Neural cell (in vitro differentiated cells): ENCODE measurements around the gene LHFPL2. TPM values are rescaled to one million over a fixed set of nuclear protein-coding genes. Genes with fewer than 3 reads are reported as not detected.
"Not testable (repeated sequence)": the region's sequence is repeated elsewhere in the genome, so short reads cannot be mapped to it uniquely, and the experiment has no call there.

Experiments used
- H2AFZ ChIP-seq: fragments of 200-600, 300-800 bp; sonication (generic), shearing (Covaris generic); 2 replicates; pipeline ENCODE4 v1.6.0; 2014; ENCODE audit warnings: low read depth, mild to moderate bottlenecking, antibody characterized with exemption, low read length, moderate library complexity
- H3F3A ChIP-seq: fragments of 200-600 bp; shearing (Covaris generic); 2 replicates; pipeline ENCODE4 v1.6.1; 2016; ENCODE audit warnings: mild to moderate bottlenecking, moderate library complexity, mixed read lengths, antibody characterized with exemption, low read length; ENCODE audit not compliant: insufficient read depth, poor library complexity, severe bottlenecking
- H3K27ac ChIP-seq: fragments of 200-600, 300-800 bp; sonication (generic), shearing (Covaris generic); 2 replicates; pipeline ENCODE4 v1.5.1; 2014; ENCODE audit warnings: mild to moderate bottlenecking, low read length, moderate library complexity
- H3K27me3 ChIP-seq: fragments of 300-800, 200-600 bp; sonication (generic), shearing (Covaris generic); 2 replicates; pipeline ENCODE4 v1.6.0; 2014; ENCODE audit warnings: mild to moderate bottlenecking, low read depth, low read length, moderate library complexity; ENCODE audit not compliant: insufficient read depth
- H3K36me3 ChIP-seq: fragments of 300-800, 200-600 bp; sonication (generic), shearing (Covaris generic); 2 replicates; pipeline ENCODE4 v1.5.1; 2014; ENCODE audit warnings: mild to moderate bottlenecking, antibody characterized with exemption, low read length, moderate library complexity; ENCODE audit not compliant: insufficient read depth
- H3K4me2 ChIP-seq: fragments of 300-800, 200-600 bp; sonication (generic), shearing (Covaris generic); 2 replicates; pipeline ENCODE4 v1.6.0; 2014; ENCODE audit warnings: mild to moderate bottlenecking, low read length
- H3K4me3 ChIP-seq: fragments of 300-800, 200-600 bp; sonication (generic), shearing (Covaris generic); 2 replicates; pipeline ENCODE4 v1.5.1; 2014; ENCODE audit warnings: mild to moderate bottlenecking, low read length, moderate library complexity
- H3K79me2 ChIP-seq: fragments of 200-600 bp; shearing (Covaris generic); replicated peaks from 2 replicates; pipeline ENCODE4 v1.6.0; 2014; ENCODE audit warnings: mild to moderate bottlenecking, low read length, moderate library complexity; ENCODE audit not compliant: insufficient read depth
- H3K9ac ChIP-seq: fragments of 300-800, 200-600 bp; sonication (generic), shearing (Covaris generic); 2 replicates; pipeline ENCODE4 v1.6.1; 2016; ENCODE audit warnings: mild to moderate bottlenecking, low read length, mixed read lengths
- H3K9me2 ChIP-seq: fragments of 200-600 bp; shearing (Covaris generic); 2 replicates; pipeline ENCODE4 v1.6.1; 2016; ENCODE audit warnings: mild to moderate bottlenecking, low read length, mixed read lengths; ENCODE audit not compliant: insufficient read depth
- H3K9me3 ChIP-seq: fragments of 200-600, 300-800 bp; sonication (generic), shearing (Covaris generic); 2 replicates; pipeline ENCODE4 v1.6.1; 2016; ENCODE audit warnings: mild to moderate bottlenecking, mixed run types, low read length, moderate library complexity, mixed read lengths
- H4K20me1 ChIP-seq: fragments of 200-600 bp; shearing (Covaris generic); 2 replicates; pipeline ENCODE4 v1.6.1; 2016; ENCODE audit warnings: mild to moderate bottlenecking, mixed run types; ENCODE audit not compliant: insufficient read depth
- EP300 ChIP-seq: fragments of 450-650 bp; conservative IDR thresholded peaks from 2 replicates; pipeline ENCODE4 v1.6.1; 2014; ENCODE audit warnings: antibody characterized with exemption, mild to moderate bottlenecking, moderate library complexity; ENCODE audit not compliant: poor library complexity, severe bottlenecking
- EZH2 ChIP-seq: fragments of 200-600, 300-800 bp; shearing (Covaris generic), sonication (generic); IDR thresholded peaks from 2 replicates; pipeline ENCODE4 v1.6.1; 2014; ENCODE audit warnings: antibody characterized with exemption, low read length, borderline replicate concordance, mild to moderate bottlenecking; ENCODE audit not compliant: insufficient read depth, poor library complexity, severe bottlenecking
- MXI1 ChIP-seq: fragments of 450-650 bp; conservative IDR thresholded peaks from 2 replicates; pipeline ENCODE4 v1.6.1; 2014; ENCODE audit warnings: antibody characterized with exemption, mild to moderate bottlenecking; ENCODE audit not compliant: poor library complexity, severe bottlenecking
- POLR2AphosphoS5 ChIP-seq: IDR thresholded peaks from 2 replicates; pipeline ENCODE4 v1.6.1; 2012
- RAD21 ChIP-seq: fragments of 450-650 bp; conservative IDR thresholded peaks from 2 replicates; pipeline ENCODE4 v1.6.1; 2014; ENCODE audit warnings: antibody characterized with exemption, mild to moderate bottlenecking, moderate library complexity
- SMC3 ChIP-seq: fragments of 450-650 bp; conservative IDR thresholded peaks from 2 replicates; pipeline ENCODE4 v1.6.1; 2014; ENCODE audit warnings: antibody characterized with exemption, mild to moderate bottlenecking, moderate library complexity; ENCODE audit not compliant: poor library complexity
- TAF1 ChIP-seq: IDR thresholded peaks from 2 replicates; pipeline ENCODE4 v1.6.1; 2012; ENCODE audit warnings: low read depth
- polyA plus RNA-seq: library from polyadenylated mRNA; depleted of rRNA; stranded (reverse); fragments of >200 nt; gene quantifications from 2 replicates; pipeline ENCODE4 v1.2.3, GENCODE V29; 2014
- TF ChIP-seq, protein P1 (sequence below): fragments of 450-650 bp; IDR thresholded peaks from 2 replicates; pipeline ENCODE4 v1.5.1; 2014; ENCODE audit warnings: antibody characterized with exemption, mild to moderate bottlenecking, moderate library complexity; ENCODE audit not compliant: poor library complexity, severe bottlenecking
- TF ChIP-seq, protein P2 (sequence below): IDR thresholded peaks from 2 replicates; pipeline ENCODE4 v1.6.1; 2012; ENCODE audit warnings: borderline replicate concordance

LHFPL2 gene
- polyA plus RNA-seq, 1 donor from 2014 or later, result 1.6 TPM

DNA sequence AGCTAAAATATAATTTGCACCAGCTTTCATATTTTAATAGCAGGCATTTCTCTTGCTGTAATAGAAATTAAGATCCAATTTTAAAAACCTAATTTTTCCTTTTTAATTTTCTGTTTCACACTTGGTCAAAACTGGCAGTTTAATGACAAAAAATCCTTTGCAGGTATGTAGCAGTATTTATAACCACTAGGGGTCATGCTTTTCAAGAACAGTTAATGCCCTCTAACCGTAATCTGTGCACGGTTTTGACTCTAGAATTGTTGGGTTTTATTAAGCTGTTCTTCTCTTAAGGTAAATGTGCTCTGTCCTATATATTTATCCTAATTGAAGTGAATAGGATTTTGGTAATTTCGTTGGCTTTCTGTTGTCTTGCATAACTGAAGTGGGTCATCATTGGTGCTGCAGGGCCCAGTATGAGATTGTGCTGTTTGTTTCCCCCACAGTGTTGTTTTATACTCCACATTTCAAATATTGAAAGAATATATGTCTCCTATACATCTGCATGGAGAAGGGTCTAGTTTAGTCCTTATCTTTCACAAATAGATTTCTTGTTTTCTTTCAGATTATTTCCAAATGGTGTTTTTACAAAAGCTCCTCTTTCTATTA lies 180.7 kb downstream of the LHFPL2 start:
- no peak overlapping the region for H3K4me2 ChIP-seq
- no peaks in the 10 kb centered on the region for H4K20me1 ChIP-seq
- H3K27ac ChIP-seq, result no peak overlapping the region
- no peak for TF ChIP-seq TAF1
- TF ChIP-seq, protein P1, sequence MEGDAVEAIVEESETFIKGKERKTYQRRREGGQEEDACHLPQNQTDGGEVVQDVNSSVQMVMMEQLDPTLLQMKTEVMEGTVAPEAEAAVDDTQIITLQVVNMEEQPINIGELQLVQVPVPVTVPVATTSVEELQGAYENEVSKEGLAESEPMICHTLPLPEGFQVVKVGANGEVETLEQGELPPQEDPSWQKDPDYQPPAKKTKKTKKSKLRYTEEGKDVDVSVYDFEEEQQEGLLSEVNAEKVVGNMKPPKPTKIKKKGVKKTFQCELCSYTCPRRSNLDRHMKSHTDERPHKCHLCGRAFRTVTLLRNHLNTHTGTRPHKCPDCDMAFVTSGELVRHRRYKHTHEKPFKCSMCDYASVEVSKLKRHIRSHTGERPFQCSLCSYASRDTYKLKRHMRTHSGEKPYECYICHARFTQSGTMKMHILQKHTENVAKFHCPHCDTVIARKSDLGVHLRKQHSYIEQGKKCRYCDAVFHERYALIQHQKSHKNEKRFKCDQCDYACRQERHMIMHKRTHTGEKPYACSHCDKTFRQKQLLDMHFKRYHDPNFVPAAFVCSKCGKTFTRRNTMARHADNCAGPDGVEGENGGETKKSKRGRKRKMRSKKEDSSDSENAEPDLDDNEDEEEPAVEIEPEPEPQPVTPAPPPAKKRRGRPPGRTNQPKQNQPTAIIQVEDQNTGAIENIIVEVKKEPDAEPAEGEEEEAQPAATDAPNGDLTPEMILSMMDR, result peak; percentile 50
- peak; percentile 44 for TF ChIP-seq RAD21
- no peaks in the 10 kb centered on the region for H3K9me2 ChIP-seq
- H3K79me2 ChIP-seq, result no peaks in the 10 kb centered on the region
- peaks cover 9% of the 10 kb centered on the region for H3K36me3 ChIP-seq
- H3K9ac ChIP-seq, result no peak overlapping the region
- H3K9me3 ChIP-seq, result no peaks in the 10 kb centered on the region
- no peak overlapping the region for H3K4me3 ChIP-seq
- peaks cover 4% of the 10 kb centered on the region for H3F3A ChIP-seq
- H2AFZ ChIP-seq, result no peak overlapping the region
- H3K27me3 ChIP-seq, result no peaks in the 10 kb centered on the region

DNA sequence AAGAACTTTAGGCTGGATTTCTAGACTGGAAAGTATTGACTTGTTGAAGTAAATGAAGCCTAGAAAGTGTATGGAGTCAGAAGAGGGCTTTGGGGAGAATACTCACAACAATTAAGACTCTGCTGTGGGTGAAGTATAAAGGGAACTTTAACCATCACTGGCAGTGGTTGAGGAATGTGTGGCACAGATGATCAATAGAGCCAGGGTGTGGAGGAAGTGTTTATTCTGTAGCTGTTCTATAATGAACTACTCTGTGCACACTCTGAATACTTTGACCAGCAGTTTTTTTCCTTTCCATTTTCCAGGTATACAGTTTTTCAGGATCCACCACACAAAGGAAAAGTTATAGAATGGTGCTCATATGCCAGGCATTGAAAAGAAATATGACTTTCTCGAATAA lies 181.4 kb downstream of the LHFPL2 start:
- Histone ChIP-seq H3K9me3 (no peaks in the 10 kb centered on the region), H3K4me2 (no peak overlapping the region), H4K20me1 (no peaks in the 10 kb centered on the region), H3K27ac (no peak overlapping the region), H3K36me3 (peaks cover 9% of the 10 kb centered on the region), H3K4me3 (no peak overlapping the region), H2AFZ (no peak overlapping the region), H3K79me2 (no peaks in the 10 kb centered on the region), H3K9ac (no peak overlapping the region), H3K27me3 (no peaks in the 10 kb centered on the region), H3K9me2 (no peaks in the 10 kb centered on the region), H3F3A (no peaks in the 10 kb centered on the region)
- no peak for TF ChIP-seq RAD21
- TF ChIP-seq MXI1, result no peak
- TF ChIP-seq EP300, result no peak
- no peak for TF ChIP-seq TAF1
- TF ChIP-seq EZH2, result no peak
- no peak for TF ChIP-seq POLR2AphosphoS5

DNA sequence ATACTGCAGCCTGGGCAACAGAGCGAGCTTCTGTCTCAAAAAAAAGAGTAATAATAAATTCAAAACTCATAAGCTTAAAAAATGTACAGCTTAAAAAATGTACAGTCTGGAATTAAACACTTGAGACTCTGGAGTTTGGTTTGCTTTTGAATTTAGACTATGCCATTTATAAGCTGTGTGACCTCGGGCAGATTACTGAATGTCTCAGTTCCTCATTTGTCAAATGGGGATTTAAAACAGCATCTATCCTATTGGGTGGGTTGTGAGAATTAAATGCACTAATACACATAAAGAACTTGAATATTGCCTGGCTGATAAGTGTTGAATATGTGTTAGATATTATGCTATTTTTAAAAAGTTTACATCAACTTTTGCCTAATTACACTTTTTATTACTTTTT lies 189.7 kb downstream of the LHFPL2 start:
- Histone ChIP-seq H3K9me3 (no peaks in the 10 kb centered on the region), H2AFZ (no peak overlapping the region), H3K36me3 (peaks cover 5% of the 10 kb centered on the region), H3K9me2 (no peaks in the 10 kb centered on the region), H3K4me2 (no peak overlapping the region), H3K9ac (no peak overlapping the region), H3K27me3 (no peaks in the 10 kb centered on the region), H3K79me2 (no peaks in the 10 kb centered on the region), H3K4me3 (no peak overlapping the region), H3F3A (no peaks in the 10 kb centered on the region), H4K20me1 (no peaks in the 10 kb centered on the region), H3K27ac (no peak overlapping the region)
- TF ChIP-seq SMC3 (no peak), EZH2 (no peak), POLR2AphosphoS5 (no peak), TAF1 (no peak)
- TF ChIP-seq, protein P2, sequence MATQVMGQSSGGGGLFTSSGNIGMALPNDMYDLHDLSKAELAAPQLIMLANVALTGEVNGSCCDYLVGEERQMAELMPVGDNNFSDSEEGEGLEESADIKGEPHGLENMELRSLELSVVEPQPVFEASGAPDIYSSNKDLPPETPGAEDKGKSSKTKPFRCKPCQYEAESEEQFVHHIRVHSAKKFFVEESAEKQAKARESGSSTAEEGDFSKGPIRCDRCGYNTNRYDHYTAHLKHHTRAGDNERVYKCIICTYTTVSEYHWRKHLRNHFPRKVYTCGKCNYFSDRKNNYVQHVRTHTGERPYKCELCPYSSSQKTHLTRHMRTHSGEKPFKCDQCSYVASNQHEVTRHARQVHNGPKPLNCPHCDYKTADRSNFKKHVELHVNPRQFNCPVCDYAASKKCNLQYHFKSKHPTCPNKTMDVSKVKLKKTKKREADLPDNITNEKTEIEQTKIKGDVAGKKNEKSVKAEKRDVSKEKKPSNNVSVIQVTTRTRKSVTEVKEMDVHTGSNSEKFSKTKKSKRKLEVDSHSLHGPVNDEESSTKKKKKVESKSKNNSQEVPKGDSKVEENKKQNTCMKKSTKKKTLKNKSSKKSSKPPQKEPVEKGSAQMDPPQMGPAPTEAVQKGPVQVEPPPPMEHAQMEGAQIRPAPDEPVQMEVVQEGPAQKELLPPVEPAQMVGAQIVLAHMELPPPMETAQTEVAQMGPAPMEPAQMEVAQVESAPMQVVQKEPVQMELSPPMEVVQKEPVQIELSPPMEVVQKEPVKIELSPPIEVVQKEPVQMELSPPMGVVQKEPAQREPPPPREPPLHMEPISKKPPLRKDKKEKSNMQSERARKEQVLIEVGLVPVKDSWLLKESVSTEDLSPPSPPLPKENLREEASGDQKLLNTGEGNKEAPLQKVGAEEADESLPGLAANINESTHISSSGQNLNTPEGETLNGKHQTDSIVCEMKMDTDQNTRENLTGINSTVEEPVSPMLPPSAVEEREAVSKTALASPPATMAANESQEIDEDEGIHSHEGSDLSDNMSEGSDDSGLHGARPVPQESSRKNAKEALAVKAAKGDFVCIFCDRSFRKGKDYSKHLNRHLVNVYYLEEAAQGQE, result no peak

DNA sequence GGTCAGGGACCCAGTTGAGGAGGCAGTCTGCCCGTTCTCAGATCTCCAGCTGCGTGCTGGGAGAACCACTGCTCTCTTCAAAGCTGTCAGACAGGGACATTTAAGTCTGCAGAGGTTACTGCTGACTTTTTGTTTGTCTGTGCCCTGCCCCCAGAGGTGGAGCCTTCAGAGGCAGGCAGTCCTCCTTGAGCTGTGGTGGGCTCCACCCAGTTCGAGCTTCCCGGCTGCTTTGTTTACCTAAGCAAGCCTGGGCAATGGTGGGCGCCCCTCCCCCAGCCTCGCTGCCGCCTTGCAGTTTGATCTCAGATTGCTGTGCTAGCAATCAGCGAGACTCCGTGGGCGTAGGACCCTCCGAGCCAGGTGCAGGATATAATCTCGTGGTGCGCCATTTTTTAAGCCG lies 191.1 kb downstream of the LHFPL2 start:
- not testable (repeated sequence) for H3K9ac ChIP-seq, H3K9me3 ChIP-seq, H3K9me2 ChIP-seq, H3K27ac ChIP-seq, H3K27me3 ChIP-seq, H3K4me2 ChIP-seq, H4K20me1 ChIP-seq, H3F3A ChIP-seq, H3K4me3 ChIP-seq, H2AFZ ChIP-seq, H3K36me3 ChIP-seq, H3K79me2 ChIP-seq
